ENCODE data around the gene STX7. TPM values are rescaled to one million over a fixed set of nuclear protein-coding genes. Genes with fewer than 3 reads are reported as not detected.

STX7 gene
- total RNA-seq, 2 experiments from 2014 or later = 13.3 to 20.3 TPM

DNA sequence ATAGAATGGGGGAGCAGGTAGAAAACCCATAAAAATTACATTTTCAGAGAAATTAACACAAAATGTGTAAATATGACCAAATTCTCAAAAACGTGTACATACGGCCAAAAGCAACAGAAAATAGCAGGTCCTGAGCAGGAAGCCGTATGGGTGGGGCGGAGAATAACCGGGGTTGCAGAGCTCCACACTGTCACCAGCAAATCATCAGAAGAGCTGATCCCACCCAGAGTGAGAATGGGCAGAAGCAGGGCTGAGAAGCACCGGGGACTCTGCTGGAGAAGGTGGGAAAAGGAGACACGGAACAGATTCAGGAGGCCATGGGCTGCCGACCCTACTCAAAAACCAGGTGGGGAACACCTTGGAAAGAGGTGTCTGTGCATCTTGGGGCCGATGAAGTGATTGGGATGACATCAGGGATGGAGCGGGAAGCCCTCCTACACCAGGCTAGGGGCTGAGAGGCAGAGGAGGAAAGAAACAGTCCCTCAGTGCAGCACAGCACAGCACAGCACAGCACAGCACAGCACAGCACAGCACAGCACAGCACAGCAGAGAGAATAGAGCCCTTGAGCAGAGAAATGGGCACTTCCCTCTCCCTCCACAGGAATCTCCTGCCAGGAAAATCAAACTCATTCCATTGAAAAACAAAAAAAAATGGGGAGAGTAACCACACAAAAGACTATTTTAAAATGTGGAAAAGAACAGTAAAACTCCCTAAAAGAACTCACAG, 22.3 kb downstream of the STX7 start:
- Mint-ChIP-seq H3K9me3 (ENCODE audit: low read depth) (peaks cover 7% of the 10 kb centered on the region), H3K36me3 (ENCODE audit: low read depth) (peaks cover 20% of the 10 kb centered on the region), H3K4me1 (peaks cover 30% of the 10 kb centered on the region), H3K27ac (no peak overlapping the region), H3K27me3 (no peaks in the 10 kb centered on the region), H3K4me3 (no peak overlapping the region)
- CTCF ChIA-PET = interaction anchor here (1.2 to 10.5 kb wide), 2 partner anchors 40 to 211 kb away, joined by 3 to 228 read pairs; no protein-coding TSS in a partner anchor
- DNase-seq = no peak
- ATAC-seq = no peak
- POLR2A ChIA-PET = no interaction called here
- intact Hi-C loops (cut with DNase I, micrococcal nuclease) = no loop called here

DNA sequence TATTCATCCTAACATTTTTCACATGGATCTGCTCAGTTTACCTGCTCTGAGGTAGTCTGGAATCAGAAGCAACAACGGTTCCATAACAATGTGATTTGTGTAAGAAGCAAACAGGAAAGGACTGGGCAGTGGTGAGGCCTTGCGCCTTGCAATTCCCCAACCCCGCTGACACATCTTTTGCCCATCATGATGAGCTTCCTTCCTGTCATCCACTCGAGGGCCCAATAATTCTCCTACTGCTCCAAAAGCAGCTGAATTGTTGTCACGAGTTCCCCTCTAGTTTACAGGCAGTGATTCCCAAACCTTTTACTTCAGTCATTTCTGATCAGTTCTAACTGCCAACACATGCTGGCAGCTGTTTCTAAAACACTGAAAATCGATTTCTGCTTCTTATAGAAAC, 22.9 kb downstream of the STX7 start:
- H3K4me3 Mint-ChIP-seq = no peak overlapping the region
- ATAC-seq (no peak), DNase-seq (no peak)
- H3K36me3 Mint-ChIP-seq (ENCODE audit: low read depth) = peaks cover 19% of the 10 kb centered on the region
- peaks cover 24% of the 10 kb centered on the region for H3K4me1 Mint-ChIP-seq
- intact Hi-C loops (cut with DNase I, micrococcal nuclease) = no loop called here
- ChIA-PET CTCF (interaction anchor here (1.2 to 10.5 kb wide), 2 partner anchors 41 to 210 kb away, joined by 3 to 228 read pairs; no protein-coding TSS in a partner anchor), POLR2A (no interaction called here)
- H3K27ac Mint-ChIP-seq = no peak overlapping the region
- H3K27me3 Mint-ChIP-seq = no peaks in the 10 kb centered on the region
- peaks cover 7% of the 10 kb centered on the region for H3K9me3 Mint-ChIP-seq (ENCODE audit: low read depth)

DNA sequence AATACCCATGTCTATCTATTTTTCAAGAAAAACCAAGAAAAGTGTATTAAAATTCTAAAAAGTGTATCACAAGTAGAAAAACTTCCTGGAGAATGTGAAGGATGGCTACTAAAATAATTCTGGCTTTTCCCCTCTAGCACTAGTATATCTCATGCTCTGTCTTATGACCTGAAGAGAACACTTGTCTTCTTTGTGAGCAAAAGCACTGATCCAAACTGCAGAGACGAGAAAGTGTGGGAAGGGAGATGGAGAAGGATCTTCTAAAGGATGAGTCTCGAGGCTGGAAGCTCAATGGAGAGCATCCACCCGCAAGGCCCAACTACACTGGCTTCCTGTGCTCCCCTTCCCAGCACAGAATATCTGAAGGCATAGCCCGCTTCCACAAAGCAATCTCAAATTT, 23.5 kb downstream of the STX7 start:
- ATAC-seq (no peak), DNase-seq (no peak)
- POLR2A ChIA-PET = no interaction called here
- H3K27ac Mint-ChIP-seq = no peak overlapping the region
- intact Hi-C loops (cut with DNase I, micrococcal nuclease) = loop anchor here in 1 of 2 experiments (10.0 kb wide), 1 partner anchor 565 kb away; no protein-coding TSS in a partner anchor
- H3K9me3 Mint-ChIP-seq (ENCODE audit: low read depth) = peaks cover 1% of the 10 kb centered on the region
- peaks cover 13% of the 10 kb centered on the region for H3K36me3 Mint-ChIP-seq (ENCODE audit: low read depth)
- no peaks in the 10 kb centered on the region for H3K27me3 Mint-ChIP-seq
- peaks cover 17% of the 10 kb centered on the region for H3K4me1 Mint-ChIP-seq
- CTCF ChIA-PET = interaction anchor here (1.2 to 10.5 kb wide), 2 partner anchors 41 to 209 kb away, joined by 3 to 228 read pairs; no protein-coding TSS in a partner anchor
- H3K4me3 Mint-ChIP-seq = no peak overlapping the region

DNA sequence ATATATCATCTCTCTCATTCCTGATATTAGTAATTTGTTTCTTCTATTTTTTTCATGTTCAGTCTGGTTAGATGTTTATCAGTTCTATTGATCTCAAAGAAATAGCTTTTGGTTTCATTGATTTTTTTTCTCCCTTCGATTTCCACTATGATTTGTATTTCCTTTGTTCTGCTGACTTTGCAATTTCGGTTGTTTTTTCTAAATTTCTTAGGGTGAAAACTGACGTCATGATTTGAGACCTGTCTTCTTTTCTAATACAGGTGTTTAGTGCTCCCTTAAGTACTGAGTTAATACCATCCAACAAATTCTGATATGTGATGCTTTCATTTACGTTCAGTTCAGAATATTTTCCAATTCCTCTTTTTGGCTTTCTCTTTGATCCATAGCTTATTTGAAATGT, 25.2 kb downstream of the STX7 start:
- ATAC-seq = no peak
- no peak overlapping the region for H3K27ac Mint-ChIP-seq
- intact Hi-C loops (cut with DNase I, micrococcal nuclease) = loop anchor here in 1 of 2 experiments (10.0 kb wide), 1 partner anchor 563 kb away; no protein-coding TSS in a partner anchor
- H3K4me3 Mint-ChIP-seq = no peak overlapping the region
- CTCF ChIA-PET = interaction anchor here (0.9 to 10.5 kb wide), 5 partner anchors 8 to 573 kb away, joined by 3 to 228 read pairs (median 3); no protein-coding TSS in a partner anchor
- POLR2A ChIA-PET = no interaction called here
- H3K4me1 Mint-ChIP-seq = peaks cover 16% of the 10 kb centered on the region
- no peak for DNase-seq
- no peaks in the 10 kb centered on the region for H3K27me3 Mint-ChIP-seq
- H3K9me3 Mint-ChIP-seq (ENCODE audit: low read depth) = no peaks in the 10 kb centered on the region
- H3K36me3 Mint-ChIP-seq (ENCODE audit: low read depth) = peaks cover 4% of the 10 kb centered on the region

DNA sequence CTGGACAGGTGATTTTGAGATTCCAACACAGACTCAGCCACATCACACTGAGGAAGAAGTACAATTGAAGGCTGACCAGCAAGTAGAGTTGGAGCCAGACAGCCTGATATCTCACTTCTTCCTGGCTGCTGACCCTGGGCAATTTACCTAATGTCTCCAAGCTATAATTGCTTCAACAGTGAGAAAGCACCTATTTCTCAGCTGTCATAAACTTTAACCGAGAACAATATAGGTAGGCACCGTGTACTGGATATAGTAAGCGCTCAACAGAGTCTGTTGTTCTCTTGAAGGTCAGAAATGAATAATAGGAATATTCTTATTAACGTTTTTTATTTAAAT, 28.3 kb downstream of the STX7 start:
- no peaks in the 10 kb centered on the region for H3K27me3 Mint-ChIP-seq
- no peak overlapping the region for H3K4me3 Mint-ChIP-seq
- DNase-seq (no peak), ATAC-seq (no peak)
- H3K36me3 Mint-ChIP-seq (ENCODE audit: low read depth) = peaks cover 4% of the 10 kb centered on the region
- peaks cover 26% of the 10 kb centered on the region for H3K4me1 Mint-ChIP-seq
- no peaks in the 10 kb centered on the region for H3K9me3 Mint-ChIP-seq (ENCODE audit: low read depth)
- POLR2A ChIA-PET = interaction anchor here (0.6 kb wide), 1 partner anchor 1459 kb away, joined by 3 read pairs; no protein-coding TSS in a partner anchor
- intact Hi-C loops (cut with DNase I, micrococcal nuclease) = loop anchor here (1.0 to 10.0 kb wide), 5 partner anchors 82 to 567 kb away; partner anchors contain the start of gene MOXD1 (in 1 of the 2)
- no peak overlapping the region for H3K27ac Mint-ChIP-seq
- CTCF ChIA-PET = interaction anchor here (0.7 to 10.5 kb wide), 22 partner anchors 10 to 218 kb away, joined by 3 to 228 read pairs (median 5); partner anchors contain the start of gene STX7

GRCh38 chr6:132483779-132484679, 28.9 kb downstream of the STX7 start:
- Mint-ChIP-seq H3K4me1 (peaks cover 22% of the 10 kb centered on the region), H3K9me3 (ENCODE audit: low read depth) (no peaks in the 10 kb centered on the region), H3K27me3 (no peaks in the 10 kb centered on the region), H3K4me3 (no peak overlapping the region), H3K36me3 (ENCODE audit: low read depth) (peaks cover 4% of the 10 kb centered on the region), H3K27ac (no peak overlapping the region)
- ATAC-seq = peak; percentile 55
- intact Hi-C loops (cut with DNase I, micrococcal nuclease) = loop anchor here (1.0 to 10.0 kb wide), 5 partner anchors 82 to 567 kb away; partner anchors contain the start of gene MOXD1 (in 1 of the 2)
- POLR2A ChIA-PET = interaction anchor here (0.6 kb wide), 1 partner anchor 1459 kb away, joined by 3 read pairs; no protein-coding TSS in a partner anchor
- DNase-seq = peak; percentile 55
- CTCF ChIA-PET = interaction anchor here (0.7 to 10.5 kb wide), 22 partner anchors 9 to 217 kb away, joined by 3 to 228 read pairs (median 5); partner anchors contain the start of gene STX7

- peaks cover 14% of the 10 kb centered on the region for H3K4me1 Mint-ChIP-seq
- H3K36me3 Mint-ChIP-seq (ENCODE audit: low read depth) = no peaks in the 10 kb centered on the region
- ChIA-PET POLR2A (no interaction called here), CTCF (interaction anchor here (0.6 to 10.5 kb wide), 5 partner anchors 66 to 216 kb away, joined by 3 to 228 read pairs (median 4); no protein-coding TSS in a partner anchor)
- DNase-seq (no peak), ATAC-seq (no peak)
- no peak overlapping the region for H3K27ac Mint-ChIP-seq
- no peaks in the 10 kb centered on the region for H3K27me3 Mint-ChIP-seq
- intact Hi-C loops (cut with DNase I, micrococcal nuclease) = loop anchor here (5.0 to 10.0 kb wide), 3 partner anchors 80 to 565 kb away; partner anchors contain the start of gene MOXD1 (in 1 of the 2)
- no peaks in the 10 kb centered on the region for H3K9me3 Mint-ChIP-seq (ENCODE audit: low read depth)
- no peak overlapping the region for H3K4me3 Mint-ChIP-seq
Measured at GRCh38 chr6:132482581-132482980, 30.3 kb downstream of the STX7 start.

DNA sequence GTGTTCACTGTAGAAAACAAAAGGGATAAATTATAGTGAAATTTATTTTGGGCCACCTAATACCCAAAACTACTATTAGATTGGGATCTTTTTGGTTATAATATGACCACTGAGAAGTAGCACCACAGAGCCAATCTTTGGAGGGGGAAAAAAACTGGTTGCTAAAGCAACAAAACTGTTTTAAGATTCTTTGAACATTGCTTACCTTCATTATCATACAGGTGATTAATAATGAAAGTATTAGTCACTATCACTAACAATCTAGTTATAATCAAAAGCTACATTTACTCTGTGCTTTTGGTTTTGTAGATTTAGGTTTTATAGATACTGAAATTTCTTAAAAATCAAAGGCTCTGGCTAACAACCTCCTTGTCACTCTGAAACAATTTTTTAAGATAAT, 31.7 kb downstream of the STX7 start:
- intact Hi-C loops (cut with DNase I, micrococcal nuclease) = loop anchor here (5.0 to 10.0 kb wide), 3 partner anchors 79 to 564 kb away; partner anchors contain the start of gene MOXD1 (in 1 of the 2)
- ChIA-PET CTCF (interaction anchor here (1.4 to 10.5 kb wide), 3 partner anchors 118 to 201 kb away, joined by 3 to 228 read pairs (median 100); no protein-coding TSS in a partner anchor), POLR2A (no interaction called here)
- H3K9me3 Mint-ChIP-seq (ENCODE audit: low read depth) = no peaks in the 10 kb centered on the region
- ATAC-seq (peak; percentile 66), DNase-seq (no peak)
- no peak overlapping the region for H3K4me3 Mint-ChIP-seq
- H3K36me3 Mint-ChIP-seq (ENCODE audit: low read depth) = no peaks in the 10 kb centered on the region
- H3K4me1 Mint-ChIP-seq = peaks cover 14% of the 10 kb centered on the region
- no peaks in the 10 kb centered on the region for H3K27me3 Mint-ChIP-seq
- no peak overlapping the region for H3K27ac Mint-ChIP-seq

DNA sequence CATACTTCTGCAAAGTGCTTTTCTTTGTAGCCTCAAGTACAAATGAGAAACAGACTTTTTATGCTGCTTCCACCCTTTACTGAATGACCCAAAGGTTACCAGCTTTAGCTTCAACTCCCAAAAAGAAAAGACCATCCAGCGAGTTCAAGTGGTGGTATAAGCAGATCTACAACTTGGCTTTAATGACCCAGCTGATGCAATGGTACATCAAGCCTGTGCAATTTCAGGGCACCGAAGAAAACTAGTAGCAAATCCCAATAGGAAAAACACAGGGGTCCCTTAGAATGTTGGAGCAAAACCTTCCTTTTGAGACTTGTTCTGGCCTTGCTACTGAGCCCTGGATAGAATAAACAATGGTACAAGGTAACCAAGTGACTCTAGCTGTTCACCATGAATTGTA, 33.8 kb downstream of the STX7 start:
- ATAC-seq (no peak), DNase-seq (no peak)
- ChIA-PET POLR2A (no interaction called here), CTCF (interaction anchor here (1.4 kb wide), 1 partner anchor 199 kb away, joined by 6 read pairs; no protein-coding TSS in a partner anchor)
- no peak overlapping the region for H3K4me3 Mint-ChIP-seq
- H3K27ac Mint-ChIP-seq = no peak overlapping the region
- no peaks in the 10 kb centered on the region for H3K27me3 Mint-ChIP-seq
- no peaks in the 10 kb centered on the region for H3K9me3 Mint-ChIP-seq (ENCODE audit: low read depth)
- peaks cover 12% of the 10 kb centered on the region for H3K4me1 Mint-ChIP-seq
- intact Hi-C loops (cut with DNase I, micrococcal nuclease) = loop anchor here in 1 of 2 experiments (2.0 kb wide), 1 partner anchor 16 kb away; no protein-coding TSS in a partner anchor
- H3K36me3 Mint-ChIP-seq (ENCODE audit: low read depth) = no peaks in the 10 kb centered on the region

- ATAC-seq (no peak), DNase-seq (no peak)
- CTCF ChIA-PET = interaction anchor here (1.4 kb wide), 1 partner anchor 199 kb away, joined by 6 read pairs; no protein-coding TSS in a partner anchor
- H3K27me3 Mint-ChIP-seq = no peaks in the 10 kb centered on the region
- intact Hi-C loops (cut with DNase I, micrococcal nuclease) = loop anchor here in 1 of 2 experiments (2.0 kb wide), 1 partner anchor 16 kb away; no protein-coding TSS in a partner anchor
- H3K36me3 Mint-ChIP-seq (ENCODE audit: low read depth) = no peaks in the 10 kb centered on the region
- H3K27ac Mint-ChIP-seq = no peak overlapping the region
- H3K4me3 Mint-ChIP-seq = no peak overlapping the region
- POLR2A ChIA-PET = no interaction called here
- peaks cover 10% of the 10 kb centered on the region for H3K4me1 Mint-ChIP-seq
- H3K9me3 Mint-ChIP-seq (ENCODE audit: low read depth) = no peaks in the 10 kb centered on the region
Measured at GRCh38 chr6:132478674-132479073, 34.2 kb downstream of the STX7 start.

- DNase-seq = no peak
- no peak for ATAC-seq
- no peaks in the 10 kb centered on the region for H3K27me3 Mint-ChIP-seq
- H3K4me1 Mint-ChIP-seq = peaks cover 10% of the 10 kb centered on the region
- no peak overlapping the region for H3K4me3 Mint-ChIP-seq
- H3K36me3 Mint-ChIP-seq (ENCODE audit: low read depth) = no peaks in the 10 kb centered on the region
- POLR2A ChIA-PET = no interaction called here
- intact Hi-C loops (cut with DNase I, micrococcal nuclease) = loop anchor here in 1 of 2 experiments (2.0 kb wide), 1 partner anchor 15 kb away; no protein-coding TSS in a partner anchor
- no peaks in the 10 kb centered on the region for H3K9me3 Mint-ChIP-seq (ENCODE audit: low read depth)
- CTCF ChIA-PET = no interaction called here
- no peak overlapping the region for H3K27ac Mint-ChIP-seq
Measured at GRCh38 chr6:132478266-132478665, 34.6 kb downstream of the STX7 start.
